RCC 7860 (cell line): ENCODE results near the gene CPA1.

Experiments
- DNase-seq: peaks from one replicate; pipeline ENCODE4 v3.0.0-alpha.2; 2015; ENCODE audit warnings: low spot score
- FAIRE-seq: peaks from 2 replicates; lab custom pipeline; 2012; peaks lifted over from hg19 to GRCh38; lab: Jason Lieb, UNC

CPA1 gene

GRCh38 chr7:130423501-130424037 is 43.3 kb downstream of the CPA1 start:
- no peak for DNase-seq
- no peak for FAIRE-seq

DNA sequence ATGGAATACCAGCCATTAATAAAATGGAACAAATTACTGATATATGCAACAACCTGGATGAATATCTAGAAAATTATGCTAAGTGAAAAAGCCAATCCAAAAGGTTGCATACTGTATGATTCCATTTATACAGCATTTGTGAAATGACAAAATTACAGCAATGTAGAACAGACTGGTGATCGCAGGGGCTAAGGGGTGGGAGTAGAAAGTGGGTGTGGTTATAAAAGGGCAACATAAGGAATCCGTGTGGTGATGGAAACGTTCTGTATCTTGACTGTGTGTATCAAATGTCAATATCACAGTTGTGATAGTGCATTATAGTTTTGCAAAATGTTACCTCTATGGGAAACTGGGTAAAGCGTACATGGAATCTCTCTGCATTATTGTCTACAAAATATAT is 45.5 kb downstream of the CPA1 start:
- no peak for FAIRE-seq
- DNase-seq = no peak

DNA sequence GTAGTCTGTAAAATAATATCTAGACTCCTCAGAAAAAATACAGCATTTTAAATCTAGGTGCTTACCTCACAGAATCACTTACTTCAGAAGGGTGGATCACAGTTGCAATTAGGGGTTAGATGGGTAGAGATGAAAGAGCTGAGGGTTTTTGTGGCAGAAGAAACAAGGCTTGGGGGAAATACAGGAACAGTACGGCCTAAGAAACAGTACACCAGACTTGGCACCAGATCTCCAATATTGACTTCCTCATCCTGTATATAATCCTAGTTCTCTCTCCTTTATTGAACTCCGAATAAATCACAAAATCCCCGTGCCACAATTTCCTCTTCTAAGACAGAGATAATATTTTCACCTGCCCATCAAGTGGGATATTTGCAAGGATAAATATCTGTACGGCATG is 46.3 kb downstream of the CPA1 start:
- FAIRE-seq = no peak
- no peak for DNase-seq

DNA sequence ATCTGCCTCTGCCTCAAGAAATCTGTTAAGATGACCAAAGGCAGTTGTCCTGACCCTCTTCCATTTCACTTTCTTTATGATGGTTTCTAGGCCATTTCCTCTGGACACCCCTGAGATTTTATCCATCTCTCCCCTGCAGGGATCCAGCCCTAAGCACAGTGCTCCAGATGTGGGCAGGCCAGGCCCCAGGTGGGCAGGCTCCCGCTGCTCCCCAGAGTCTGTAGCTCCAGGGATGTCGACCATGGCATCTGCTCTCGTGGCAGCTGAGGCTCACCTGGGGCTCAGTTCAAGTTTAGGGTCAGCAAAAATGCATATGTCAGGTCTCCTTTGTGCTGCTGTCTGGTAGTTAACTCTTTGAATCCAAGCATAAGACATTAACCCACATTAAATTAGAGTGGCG is 48.7 kb downstream of the CPA1 start:
- FAIRE-seq (no peak), DNase-seq (no peak)

DNA sequence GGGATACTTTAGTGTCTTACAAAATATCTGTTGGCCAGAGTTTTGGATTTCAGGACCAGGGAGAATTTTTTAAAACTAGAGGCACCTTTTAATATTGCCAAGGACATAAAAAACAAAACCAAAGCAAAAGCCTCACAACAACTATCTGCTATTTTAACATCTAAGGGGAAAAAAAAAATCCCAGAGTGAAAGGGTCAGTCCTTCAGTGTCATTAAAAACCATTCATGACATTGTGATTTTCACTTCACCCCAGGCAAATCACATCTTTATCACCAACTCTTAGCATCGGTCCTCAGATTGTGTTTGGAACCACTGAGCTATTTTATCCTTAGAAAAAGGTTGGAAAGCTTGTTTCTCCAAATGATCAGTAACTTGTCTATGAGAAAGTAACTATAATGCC is 49.8 kb downstream of the CPA1 start:
- DNase-seq (no peak), FAIRE-seq (no peak)

GRCh38 chr7:130430841-130431666 is 50.8 kb downstream of the CPA1 start:
- FAIRE-seq (no peak), DNase-seq (no peak)

GRCh38 chr7:130432886-130433285 is 52.6 kb downstream of the CPA1 start:
- no peak for DNase-seq
- no peak for FAIRE-seq

- no peak for DNase-seq
- no peak for FAIRE-seq
Measured at GRCh38 chr7:130433301-130433700, 53.0 kb downstream of the CPA1 start.

DNA sequence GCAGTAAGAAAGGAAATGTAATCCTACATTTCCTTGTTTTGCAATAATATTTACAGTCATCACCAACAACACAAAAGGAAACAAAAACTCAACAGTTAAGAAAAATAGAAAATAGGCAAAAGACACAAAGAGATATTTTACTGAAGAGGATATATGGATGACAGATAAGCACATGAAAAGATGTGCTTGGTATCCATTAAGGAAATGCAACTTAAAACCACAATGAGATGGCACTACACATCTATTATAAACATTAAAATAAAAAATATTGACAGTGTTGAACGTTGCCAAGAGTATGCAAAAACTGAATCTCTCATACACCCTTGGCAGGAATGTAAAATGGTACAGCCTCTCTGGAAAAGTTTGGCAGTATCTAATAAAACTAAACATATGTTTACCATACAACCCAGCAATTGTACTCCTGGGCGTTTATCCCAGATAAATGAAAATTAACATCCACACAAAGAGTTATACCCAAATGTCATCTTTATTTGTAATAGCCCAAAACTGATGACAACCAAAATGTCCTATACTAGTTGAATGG is 55.1 kb downstream of the CPA1 start:
- no peak for FAIRE-seq

DNA sequence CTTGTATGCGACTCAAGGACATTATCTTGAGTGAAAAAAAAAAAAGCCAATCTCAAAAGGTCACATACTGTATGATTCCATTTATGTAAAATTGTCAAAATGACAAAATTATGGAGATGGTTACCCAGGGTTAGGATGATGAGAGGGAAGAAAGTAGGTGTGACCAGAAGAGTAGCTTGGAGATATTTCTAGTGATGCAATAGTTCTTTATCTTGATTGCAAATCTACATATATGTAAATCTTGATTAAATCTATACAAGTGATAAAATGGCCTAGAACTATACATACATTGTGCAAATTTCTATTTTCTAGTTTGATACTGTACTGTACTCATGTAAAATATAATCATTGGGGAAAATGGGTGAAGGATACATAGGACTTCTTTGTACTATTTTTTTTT is 56.0 kb downstream of the CPA1 start:
- DNase-seq (no peak), FAIRE-seq (no peak)

More for the DNA sequence above, 55.1 kb downstream of the CPA1 start:
- no peak for DNase-seq
